CD14-positive monocyte (primary cell): Measurements from ENCODE around the gene STRBP. TPM values are rescaled to one million over a fixed set of nuclear protein-coding genes. Genes with fewer than 3 reads are reported as not detected.

ENCODE experiments used
- DNase-seq, 3 donors: peaks; one replicate each; pipeline ENCODE4 v3.0.0-alpha.2; 2011 to 2022
- H2AFZ ChIP-seq: 2 replicates; pipeline ENCODE4 v1.6.0; 2012; ENCODE audit warnings: mild to moderate bottlenecking, low read depth, low read length, inconsistent platforms; ENCODE audit not compliant: insufficient read depth, poor library complexity, severe bottlenecking
- H3K27ac ChIP-seq, 2 donors: 1 replicate in 1 of 2; 2 replicates in 1 of 2; pipeline ENCODE4 v1.5.1; 2012 to 2013; ENCODE audit warnings: low read length in 2 of 2, control low read depth in 1 of 2, inconsistent platforms in 1 of 2, low read depth in 1 of 2, mild to moderate bottlenecking in 1 of 2
- H3K27me3 ChIP-seq, 2 donors: one replicate each; pipeline versions ENCODE4 v1.6.0 to v1.6.1; 2011 to 2013; ENCODE audit warnings: low read length in 2 of 2; ENCODE audit not compliant: control insufficient read depth in 2 of 2, insufficient read depth in 2 of 2
- H3K36me3 ChIP-seq, 2 donors: replicated peaks in 1 of 2; 1 replicate in 1 of 2; 2 replicates in 1 of 2; pipeline versions ENCODE4 v1.5.1 to v1.6.1; 2012 to 2013; ENCODE audit warnings: low read length in 2 of 2, control low read depth in 1 of 2, inconsistent platforms in 1 of 2, mild to moderate bottlenecking in 1 of 2; ENCODE audit not compliant: insufficient read depth in 2 of 2, control insufficient read depth in 1 of 2
- H3K4me1 ChIP-seq, 2 donors: 1 replicate in 1 of 2; 2 replicates in 1 of 2; pipeline versions ENCODE4 v1.5.1 to v1.6.1; 2012 to 2013; ENCODE audit warnings: low read length in 2 of 2, control low read depth in 1 of 2, inconsistent platforms in 1 of 2, mild to moderate bottlenecking in 1 of 2, moderate library complexity in 1 of 2; ENCODE audit not compliant: insufficient read depth in 2 of 2, control insufficient read depth in 1 of 2
- H3K4me2 ChIP-seq: replicated peaks from 2 replicates; pipeline ENCODE3; 2012; ENCODE audit warnings: low read length, moderate library complexity, mild to moderate bottlenecking; ENCODE audit not compliant: poor library complexity, severe bottlenecking; ENCODE audit errors: extremely low read depth
- H3K4me3 ChIP-seq, 3 experiments: fragments of 200-600 bp in 1 of 3; sonication (generic) in 1 of 3; replicated peaks in 1 of 3; 1 replicate in 2 of 3; 2 replicates in 1 of 3; pipeline ENCODE4 v1.5.1; 2011 to 2013; ENCODE audit warnings: low read length in 3 of 3, mild to moderate bottlenecking in 3 of 3, control low read depth in 2 of 3, low read depth in 2 of 3, inconsistent platforms in 1 of 3, moderate library complexity in 1 of 3
- H3K79me2 ChIP-seq: 2 replicates; pipeline ENCODE4 v1.6.0; 2012; ENCODE audit warnings: mild to moderate bottlenecking, control low read depth, inconsistent platforms, low read length, moderate library complexity; ENCODE audit not compliant: insufficient read depth
- H3K9ac ChIP-seq: 2 replicates; pipeline ENCODE4 v1.6.0; 2017; ENCODE audit warnings: low read length, mild to moderate bottlenecking; ENCODE audit not compliant: insufficient read depth, poor library complexity, severe bottlenecking
- H3K9me3 ChIP-seq, 2 donors: replicated peaks in 1 of 2; 1 replicate in 1 of 2; 2 replicates in 1 of 2; pipeline versions ENCODE4 v1.5.1 to v1.6.1; 2012 to 2013; ENCODE audit warnings: low read length in 2 of 2, control low read depth in 1 of 2; ENCODE audit not compliant: control insufficient read depth in 1 of 2, insufficient read depth in 1 of 2
- H4K20me1 ChIP-seq: 2 replicates; pipeline ENCODE4 v1.6.0; 2012; ENCODE audit warnings: mild to moderate bottlenecking, low read length, control low read depth, moderate library complexity; ENCODE audit not compliant: insufficient read depth
- H3K27ac Mint-ChIP-seq, 7 donors: one replicate each; pipeline ENCODE4 v1.8.0; 2020; ENCODE audit warnings: mild to moderate bottlenecking in 7 of 7, mixed read lengths in 7 of 7, moderate library complexity in 6 of 7, inconsistent platforms in 2 of 7
- H3K27me3 Mint-ChIP-seq, 3 donors: one replicate each; pipeline ENCODE4 v1.8.0; 2021 to 2022; ENCODE audit warnings: low read depth in 3 of 3, mild to moderate bottlenecking in 3 of 3, mixed read lengths in 3 of 3, moderate library complexity in 3 of 3, inconsistent platforms in 1 of 3
- H3K36me3 Mint-ChIP-seq, 2 donors: one replicate each; pipeline ENCODE4 v1.8.0; 2020; ENCODE audit warnings: mixed read lengths in 2 of 2, inconsistent platforms in 1 of 2, mild to moderate bottlenecking in 1 of 2
- H3K4me1 Mint-ChIP-seq: one replicate; pipeline ENCODE4 v1.8.0; 2020; ENCODE audit warnings: mild to moderate bottlenecking, mixed read lengths
- H3K4me3 Mint-ChIP-seq, 2 donors: one replicate each; pipeline ENCODE4 v1.8.0; 2020; ENCODE audit warnings: mild to moderate bottlenecking in 2 of 2, mixed read lengths in 2 of 2, moderate library complexity in 1 of 2
- H3K9me3 Mint-ChIP-seq, 7 donors: one replicate each; pipeline ENCODE4 v1.8.0; 2020 to 2022; ENCODE audit warnings: mixed read lengths in 7 of 7, mild to moderate bottlenecking in 6 of 7, moderate library complexity in 6 of 7, inconsistent platforms in 2 of 7
- WGBS: methylation state at CpG from one replicate; pipeline ENCODE4 v1.1.5; 2013; ENCODE audit warnings: missing lambda C conversion rate; ENCODE audit not compliant: insufficient coverage; 5-methylcytosine and 5-hydroxymethylcytosine counted together
- intact Hi-C, 2 donors: fragments of 100-400 bp; cut with micrococcal nuclease; formaldehyde crosslinking; loops; one replicate each; pipeline versions ENCODE4 v1.15.0 to v1.15.1; 2023
- polyA plus RNA-seq, 3 donors: library from polyadenylated mRNA; depleted of rRNA in 1 of 3; unstranded in 2 of 3; stranded (reverse) in 1 of 3; fragments of 300-500 nt in 2 of 3; fragments of >200 nt in 1 of 3; fragmentation: Illumina TruSeq in 2 of 3; gene quantifications; 1 replicate in 2 of 3; 2 replicates in 1 of 3; pipeline ENCODE4 v1.2.3, GENCODE V29; 2012 to 2021
- TF ChIP-seq, protein P1 (sequence below): fragments of 200-600 bp; IDR thresholded peaks from one replicate; pipeline ENCODE4 v1.8.0; 2022; ENCODE audit warnings: antibody characterized with exemption, mild to moderate bottlenecking

Gene STRBP
- polyA plus RNA-seq, 3 donors: 0.97 to 1.9 (median 1.9) TPM

DNA sequence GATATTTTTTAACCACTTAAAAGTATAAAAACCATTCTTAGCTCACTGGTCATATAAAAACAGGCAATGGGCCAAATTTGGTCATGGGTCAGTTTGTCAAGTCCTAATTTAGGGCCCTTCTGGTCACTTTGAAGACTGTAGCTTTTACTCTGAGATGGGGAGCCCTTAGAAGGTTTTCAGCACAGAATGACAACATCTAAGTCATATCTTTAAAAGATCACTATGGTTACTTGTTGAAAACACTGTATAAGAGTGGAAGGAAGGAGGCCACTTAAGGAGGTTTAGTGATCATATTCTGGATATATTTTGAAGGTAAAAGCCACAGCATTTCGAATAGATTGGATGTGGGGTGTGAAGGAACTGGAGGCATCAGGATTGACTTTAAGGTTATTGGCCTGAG is 76.7 kb downstream of the STRBP start:
- Mint-ChIP-seq H3K4me3 (no peak overlapping the region), H3K27me3 (no peaks in the 10 kb centered on the region), H3K36me3 (no peaks in the 10 kb centered on the region), H3K9me3 (peaks cover 0 to 3% (median 0%) of the 10 kb centered on the region in 7 donors), H3K27ac (no peak overlapping the region), H3K4me1 (no peaks in the 10 kb centered on the region)
- H3K9me3 ChIP-seq: no peaks in the 10 kb centered on the region
- no peak overlapping the region for H2AFZ ChIP-seq
- no peak for DNase-seq
- no peak overlapping the region for H3K4me3 ChIP-seq
- TF ChIP-seq, protein P1, sequence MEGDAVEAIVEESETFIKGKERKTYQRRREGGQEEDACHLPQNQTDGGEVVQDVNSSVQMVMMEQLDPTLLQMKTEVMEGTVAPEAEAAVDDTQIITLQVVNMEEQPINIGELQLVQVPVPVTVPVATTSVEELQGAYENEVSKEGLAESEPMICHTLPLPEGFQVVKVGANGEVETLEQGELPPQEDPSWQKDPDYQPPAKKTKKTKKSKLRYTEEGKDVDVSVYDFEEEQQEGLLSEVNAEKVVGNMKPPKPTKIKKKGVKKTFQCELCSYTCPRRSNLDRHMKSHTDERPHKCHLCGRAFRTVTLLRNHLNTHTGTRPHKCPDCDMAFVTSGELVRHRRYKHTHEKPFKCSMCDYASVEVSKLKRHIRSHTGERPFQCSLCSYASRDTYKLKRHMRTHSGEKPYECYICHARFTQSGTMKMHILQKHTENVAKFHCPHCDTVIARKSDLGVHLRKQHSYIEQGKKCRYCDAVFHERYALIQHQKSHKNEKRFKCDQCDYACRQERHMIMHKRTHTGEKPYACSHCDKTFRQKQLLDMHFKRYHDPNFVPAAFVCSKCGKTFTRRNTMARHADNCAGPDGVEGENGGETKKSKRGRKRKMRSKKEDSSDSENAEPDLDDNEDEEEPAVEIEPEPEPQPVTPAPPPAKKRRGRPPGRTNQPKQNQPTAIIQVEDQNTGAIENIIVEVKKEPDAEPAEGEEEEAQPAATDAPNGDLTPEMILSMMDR: no peak
- no peaks in the 10 kb centered on the region for H4K20me1 ChIP-seq
- 80% methylated on average over 1 of the region's 1 CpG for WGBS
- no peak overlapping the region for H3K9ac ChIP-seq
- H3K4me1 ChIP-seq: no peaks in the 10 kb centered on the region
- H3K27me3 ChIP-seq: no peaks in the 10 kb centered on the region
- no peaks in the 10 kb centered on the region for H3K79me2 ChIP-seq
- H3K4me2 ChIP-seq: no peak overlapping the region
- no peaks in the 10 kb centered on the region for H3K36me3 ChIP-seq
- intact Hi-C loops: loop anchor here in 1 of 2 donors (10.0 kb wide), 1 partner anchor 63 kb away; no protein-coding TSS in a partner anchor
- H3K27ac ChIP-seq: no peak overlapping the region

DNA sequence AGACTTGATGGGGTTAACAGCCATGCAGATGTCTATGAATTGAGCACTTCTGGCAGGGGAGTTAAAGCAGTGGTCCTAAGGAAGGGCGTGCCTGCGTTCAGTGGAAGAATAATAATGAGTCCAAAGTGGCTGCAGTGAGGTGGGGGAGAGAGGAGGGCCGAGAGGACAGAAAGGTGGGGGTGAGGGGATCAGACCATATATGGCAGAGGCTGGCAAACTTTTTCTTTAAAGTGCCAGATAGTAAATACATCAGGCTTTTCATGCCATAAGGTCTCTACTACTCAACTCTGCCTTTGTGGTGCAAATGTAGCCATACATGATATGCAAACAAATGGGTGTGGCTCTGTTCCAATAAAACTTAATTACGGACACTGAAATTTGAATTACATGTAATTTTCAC is 77.1 kb downstream of the STRBP start:
- Mint-ChIP-seq H3K27ac (no peak overlapping the region), H3K4me1 (no peaks in the 10 kb centered on the region), H3K36me3 (no peaks in the 10 kb centered on the region), H3K9me3 (peaks cover 0 to 3% (median 0%) of the 10 kb centered on the region in 7 donors), H3K27me3 (no peaks in the 10 kb centered on the region), H3K4me3 (no peak overlapping the region)
- Histone ChIP-seq H3K9me3 (no peaks in the 10 kb centered on the region), H3K27me3 (no peaks in the 10 kb centered on the region), H3K27ac (no peak overlapping the region), H3K4me3 (no peak overlapping the region), H2AFZ (no peak overlapping the region), H3K36me3 (no peaks in the 10 kb centered on the region), H4K20me1 (no peaks in the 10 kb centered on the region), H3K9ac (no peak overlapping the region), H3K4me1 (no peaks in the 10 kb centered on the region), H3K4me2 (no peak overlapping the region), H3K79me2 (no peaks in the 10 kb centered on the region)
- WGBS: 100% methylated on average over 2 of the region's 4 CpGs
- DNase-seq: no peak
- intact Hi-C loops: loop anchor here in 1 of 2 donors (10.0 kb wide), 1 partner anchor 64 kb away; no protein-coding TSS in a partner anchor
- TF ChIP-seq, protein P1: no peak
